Small intestine (tissue), 7 donors: ENCODE results near the gene ATP8A2. TPM values are rescaled to one million over a fixed set of nuclear protein-coding genes. Genes with fewer than 3 reads are reported as not detected.

Source experiments
- DNase-seq, 2 donors: peaks; one replicate each; pipeline versions ENCODE4 v3.0.0 to v3.0.0-alpha.2; 2013
- FAIRE-seq: peaks from 2 replicates; lab custom pipeline; 2012; peaks lifted over from hg19 to GRCh38; lab: Jason Lieb, UNC
- H3K27ac ChIP-seq, 3 donors: one replicate each; pipeline ENCODE4 v1.5.1; 2013; ENCODE audit warnings: low read length in 2 of 3, mild to moderate bottlenecking in 2 of 3, control low read depth in 1 of 3, inconsistent platforms in 1 of 3, low read depth in 1 of 3, moderate library complexity in 1 of 3
- H3K27me3 ChIP-seq, 3 donors: one replicate each; pipeline ENCODE4 v1.6.1; 2013; ENCODE audit warnings: low read length in 3 of 3, inconsistent platforms in 1 of 3; ENCODE audit not compliant: control insufficient read depth in 3 of 3, insufficient read depth in 3 of 3
- H3K36me3 ChIP-seq, 3 donors: one replicate each; pipeline ENCODE4 v1.6.1; 2013; ENCODE audit warnings: low read length in 3 of 3, inconsistent platforms in 1 of 3, low read depth in 1 of 3, mild to moderate bottlenecking in 1 of 3, moderate library complexity in 1 of 3; ENCODE audit not compliant: control insufficient read depth in 3 of 3, insufficient read depth in 2 of 3
- H3K4me1 ChIP-seq, 3 donors: one replicate each; pipeline ENCODE4 v1.6.1; 2013; ENCODE audit warnings: low read length in 2 of 3, inconsistent platforms in 1 of 3, low read depth in 1 of 3, mild to moderate bottlenecking in 1 of 3, moderate library complexity in 1 of 3; ENCODE audit not compliant: control insufficient read depth in 3 of 3, insufficient read depth in 2 of 3
- H3K4me3 ChIP-seq, 3 donors: one replicate each; pipeline ENCODE4 v1.5.1; 2013; ENCODE audit warnings: low read length in 3 of 3, control low read depth in 1 of 3, inconsistent platforms in 1 of 3, low read depth in 1 of 3, mild to moderate bottlenecking in 1 of 3, moderate library complexity in 1 of 3
- H3K9me3 ChIP-seq, 2 donors: one replicate each; pipeline ENCODE4 v1.6.1; 2013; ENCODE audit warnings: low read depth in 1 of 2, low read length in 1 of 2; ENCODE audit not compliant: control insufficient read depth in 2 of 2, insufficient read depth in 1 of 2
- WGBS, 3 donors: extraction: QIAGEN DNeasy Blood & Tissue Kit; methylation state at CpG; one replicate each; pipeline ENCODE4 v1.1.7; 2013; 5-methylcytosine and 5-hydroxymethylcytosine counted together
- polyA plus RNA-seq, 4 donors: library from polyadenylated mRNA; stranded (reverse) in 3 of 4; unstranded in 1 of 4; fragments of 200-250 nt in 3 of 4; fragments of 120-200 nt in 1 of 4; gene quantifications; one replicate each; pipeline versions ENCODE4 v1.2.1 to v1.2.3, GENCODE V29; 2013
- donor health status: healthy with polysubstance abuse.
- donor health status: control.
- donor health status: control.
- donor health status: Bipolar disorder and iron deficiency.
- donor health status: healthy.

ATP8A2 gene
- polyA plus RNA-seq, 4 donors, result 0.72 to 0.79 TPM; not detected in 2

GRCh38 chr13:25958986-25959385 is 587.2 kb downstream of the ATP8A2 start:
- DNase-seq (no peak), FAIRE-seq (no peak)
- Histone ChIP-seq H3K27ac (no peak overlapping the region), H3K9me3 (no peaks in the 10 kb centered on the region), H3K4me1 (no peaks in the 10 kb centered on the region), H3K27me3 (no peaks in the 10 kb centered on the region), H3K36me3 (no peaks in the 10 kb centered on the region), H3K4me3 (no peak overlapping the region)
- 85 to 92% (median 88%) methylated on average over 1 of the region's 1 CpG for WGBS, 3 donors

DNA sequence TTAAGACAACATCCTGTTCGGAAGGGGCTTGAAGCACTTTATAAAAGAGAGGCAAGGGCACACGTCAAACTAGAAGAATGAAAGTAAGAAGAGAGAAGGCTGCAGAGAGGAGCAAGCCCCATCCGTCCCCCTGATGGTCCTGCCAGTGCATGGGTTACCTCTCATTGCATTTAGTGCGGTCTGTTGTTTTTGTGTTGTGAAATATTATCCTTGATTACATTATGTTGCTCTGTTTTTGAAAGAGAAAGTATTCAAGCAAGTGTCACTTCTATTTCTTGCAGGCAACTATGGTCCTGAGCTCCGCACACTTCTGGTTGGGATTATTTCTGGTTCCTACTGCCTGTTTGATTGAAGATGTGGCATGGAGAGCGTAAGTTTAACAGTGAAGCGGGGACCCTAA is 589.5 kb downstream of the ATP8A2 start:
- Histone ChIP-seq H3K4me1 (no peaks in the 10 kb centered on the region), H3K4me3 (no peak overlapping the region), H3K36me3 (no peaks in the 10 kb centered on the region), H3K9me3 (no peaks in the 10 kb centered on the region), H3K27me3 (no peaks in the 10 kb centered on the region), H3K27ac (no peak overlapping the region)
- DNase-seq, result no peak
- no peak for FAIRE-seq
- WGBS, 3 donors, result 87 to 89% (median 89%) methylated on average over 7 of the region's 7 CpGs

DNA sequence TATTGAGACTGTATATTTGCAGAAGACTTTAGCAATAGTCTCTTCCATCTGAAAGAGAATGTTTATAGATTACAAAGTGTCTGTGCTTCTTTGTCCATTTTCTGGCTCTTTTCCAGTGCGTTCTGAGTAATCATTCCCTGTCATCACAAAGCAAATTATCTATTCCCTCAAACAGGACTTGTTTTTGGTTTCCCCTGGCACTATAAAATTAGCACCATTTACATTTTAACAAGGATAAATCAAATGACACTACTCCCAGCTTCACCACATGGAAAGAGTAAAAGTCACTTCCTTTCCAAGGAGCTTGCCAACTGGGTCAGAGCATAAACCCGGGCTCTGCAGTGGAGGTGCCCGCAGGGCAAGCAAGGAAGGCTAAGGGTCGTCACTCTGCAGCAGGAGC is 591.9 kb downstream of the ATP8A2 start:
- Histone ChIP-seq H3K4me3 (no peak overlapping the region), H3K27ac (no peak overlapping the region), H3K27me3 (no peaks in the 10 kb centered on the region), H3K36me3 (no peaks in the 10 kb centered on the region), H3K9me3 (no peaks in the 10 kb centered on the region), H3K4me1 (no peaks in the 10 kb centered on the region)
- WGBS, 3 donors, result 36 to 53% (median 39%) methylated on average over 4 of the region's 4 CpGs
- no peak for FAIRE-seq
- DNase-seq, result no peak

DNA sequence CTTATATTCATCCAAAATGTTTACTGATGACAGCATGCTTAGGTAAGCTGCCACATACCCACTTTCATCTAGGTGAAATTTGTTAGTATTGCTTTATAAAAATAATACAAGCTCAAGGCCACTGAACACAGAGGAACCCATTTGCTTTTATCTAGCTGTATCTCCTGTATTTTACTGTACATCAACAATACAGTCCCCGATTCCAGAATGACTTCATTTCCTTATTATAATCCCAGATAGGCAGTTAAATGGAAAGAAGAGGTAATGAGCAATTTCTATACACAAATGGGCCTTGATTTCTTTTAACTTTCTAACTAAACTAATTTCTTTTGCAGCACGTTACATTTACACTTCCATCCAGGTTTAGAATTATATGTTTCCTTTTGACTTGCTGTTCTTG is 593.8 kb downstream of the ATP8A2 start:
- H3K27ac ChIP-seq, result no peak overlapping the region
- no peaks in the 10 kb centered on the region for H3K36me3 ChIP-seq
- DNase-seq (no peak), FAIRE-seq (no peak)
- 51 to 67% (median 58%) methylated on average over 2 of the region's 2 CpGs for WGBS, 3 donors
- H3K4me1 ChIP-seq, result no peaks in the 10 kb centered on the region
- no peaks in the 10 kb centered on the region for H3K9me3 ChIP-seq
- H3K27me3 ChIP-seq, result no peaks in the 10 kb centered on the region
- H3K4me3 ChIP-seq, result no peak overlapping the region

- H3K9me3 ChIP-seq, result no peaks in the 10 kb centered on the region
- H3K27me3 ChIP-seq, result no peaks in the 10 kb centered on the region
- no peak for FAIRE-seq
- H3K4me1 ChIP-seq, result no peaks in the 10 kb centered on the region
- H3K27ac ChIP-seq, result no peak overlapping the region
- DNase-seq, result no peak
- 36 to 75% (median 36%) methylated on average over 4 of the region's 4 CpGs for WGBS, 3 donors
- no peaks in the 10 kb centered on the region for H3K36me3 ChIP-seq
- no peak overlapping the region for H3K4me3 ChIP-seq
Observed at GRCh38 chr13:25966086-25966485, 594.3 kb downstream of the ATP8A2 start.

DNA sequence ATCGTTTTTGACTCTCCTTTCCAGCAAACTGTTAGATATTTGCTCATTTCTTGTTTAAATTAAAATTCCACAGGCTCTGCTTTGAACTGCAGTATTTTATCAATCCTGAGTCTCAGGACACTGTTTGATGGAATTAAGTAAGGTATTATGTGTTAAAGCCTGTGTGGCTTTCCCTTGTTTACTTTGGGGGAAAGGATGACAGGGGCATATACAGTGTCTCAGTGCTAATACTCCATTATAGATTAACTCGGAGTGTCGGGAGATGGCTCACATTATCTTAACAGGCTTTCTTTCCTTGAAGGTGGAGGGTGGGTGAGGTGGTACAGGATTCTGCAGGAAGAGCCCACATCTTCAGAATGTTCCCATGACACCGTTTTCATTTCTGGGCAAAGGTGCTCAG is 595.4 kb downstream of the ATP8A2 start:
- no peak for FAIRE-seq
- WGBS, 3 donors, result 35 to 52% (median 35%) methylated on average over 4 of the region's 4 CpGs

DNA sequence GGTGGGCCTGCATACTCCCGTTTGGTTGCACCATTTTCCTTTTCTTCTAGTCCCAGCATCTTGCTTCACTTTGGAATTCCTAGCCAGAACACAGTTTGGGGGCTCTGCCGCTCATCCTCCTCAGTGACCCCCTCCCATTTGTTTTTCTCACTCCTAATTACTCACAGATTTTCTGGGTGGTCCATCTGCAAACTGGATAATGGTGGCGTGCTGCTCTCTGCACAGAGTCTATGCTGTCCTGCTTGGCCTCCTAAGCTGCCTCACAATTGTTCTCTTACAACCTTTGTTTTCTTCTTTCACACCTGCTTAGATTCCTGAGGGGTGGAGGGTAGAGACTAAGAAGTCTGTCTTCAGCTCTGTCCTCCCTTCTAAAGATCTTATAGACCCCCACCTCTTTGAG is 599.3 kb downstream of the ATP8A2 start:
- no peak for DNase-seq
- FAIRE-seq, result no peak
- no peaks in the 10 kb centered on the region for H3K4me1 ChIP-seq
- 74 to 81% (median 79%) methylated on average over 3 of the region's 3 CpGs for WGBS, 3 donors
- H3K27me3 ChIP-seq, result no peaks in the 10 kb centered on the region
- no peak overlapping the region for H3K27ac ChIP-seq
- H3K9me3 ChIP-seq, result no peaks in the 10 kb centered on the region
- no peak overlapping the region for H3K4me3 ChIP-seq
- H3K36me3 ChIP-seq, result no peaks in the 10 kb centered on the region

More for the DNA sequence above, 595.4 kb downstream of the ATP8A2 start:
- Histone ChIP-seq H3K27me3 (no peaks in the 10 kb centered on the region), H3K9me3 (no peaks in the 10 kb centered on the region), H3K27ac (no peak overlapping the region), H3K4me3 (no peak overlapping the region), H3K4me1 (no peaks in the 10 kb centered on the region), H3K36me3 (no peaks in the 10 kb centered on the region)
- no peak for DNase-seq

- DNase-seq, result no peak
- Histone ChIP-seq H3K27ac (no peak overlapping the region), H3K4me3 (no peak overlapping the region), H3K9me3 (no peaks in the 10 kb centered on the region), H3K4me1 (no peaks in the 10 kb centered on the region), H3K27me3 (no peaks in the 10 kb centered on the region), H3K36me3 (no peaks in the 10 kb centered on the region)
- WGBS, 3 donors, result 32 to 55% (median 32%) methylated on average over 5 of the region's 5 CpGs
- no peak for FAIRE-seq
Observed at GRCh38 chr13:25971459-25972145, 599.8 kb downstream of the ATP8A2 start.

DNA sequence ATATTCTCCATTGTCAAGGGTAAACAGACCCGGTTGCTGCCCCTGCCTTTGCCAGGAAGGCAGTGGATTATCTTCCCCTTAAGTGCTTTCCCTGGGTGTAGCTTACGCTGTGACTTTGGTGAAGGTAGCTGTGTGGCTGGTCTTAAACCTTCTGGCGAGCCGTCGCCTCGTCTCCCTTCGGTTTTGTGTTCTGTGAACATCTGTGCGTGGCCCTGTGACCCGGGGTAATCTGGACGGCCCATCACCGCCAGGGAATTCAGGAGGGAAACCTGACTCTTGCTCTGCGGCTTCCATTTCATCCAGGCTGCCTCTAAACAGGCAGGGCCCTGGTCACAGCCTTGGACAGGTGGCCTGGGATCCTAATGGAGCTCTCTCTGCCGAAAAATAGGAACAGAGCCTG is 601.3 kb downstream of the ATP8A2 start:
- H3K27ac ChIP-seq, result no peak overlapping the region
- WGBS, 3 donors, result 76 to 81% (median 79%) methylated on average over 13 of the region's 13 CpGs
- H3K4me1 ChIP-seq, result no peaks in the 10 kb centered on the region
- H3K4me3 ChIP-seq, result no peak overlapping the region
- no peaks in the 10 kb centered on the region for H3K36me3 ChIP-seq
- H3K27me3 ChIP-seq, result no peaks in the 10 kb centered on the region
- no peaks in the 10 kb centered on the region for H3K9me3 ChIP-seq
- no peak for FAIRE-seq
- DNase-seq, result no peak
